Body of pancreas (tissue), 4 donors: ENCODE results near the gene SLC18A2. TPM values are rescaled to one million over a fixed set of nuclear protein-coding genes. Genes with fewer than 3 reads are reported as not detected.

ENCODE experiments used
- ATAC-seq: fragments of 150-250 bp; one replicate; pipeline ENCODE4 v1.9.1; 2016
- DNase-seq, 4 donors: peaks; one replicate each; pipeline ENCODE4 v3.0.0-alpha.2; 2019
- H3K27ac ChIP-seq, 4 donors: fragments of 200-600 bp; sonication (generic); 1 replicate in 3 of 4; 2 replicates in 1 of 4; pipeline versions ENCODE4 v1.5.1 to v1.6.1; 2016 to 2019; ENCODE audit warnings: mild to moderate bottlenecking in 1 of 4, mixed read lengths in 1 of 4, moderate library complexity in 1 of 4
- H3K27me3 ChIP-seq, 2 donors: fragments of 200-600 bp; sonication (generic); one replicate each; pipeline ENCODE4 v1.6.0; 2016; ENCODE audit warnings: mild to moderate bottlenecking in 1 of 2
- H3K36me3 ChIP-seq, 2 donors: fragments of 200-600 bp; sonication (generic); replicated peaks in 1 of 2; 2 replicates each; pipeline ENCODE4 v1.5.1; 2016; ENCODE audit warnings: low read depth in 2 of 2; ENCODE audit not compliant: insufficient read depth in 1 of 2
- H3K4me1 ChIP-seq: fragments of 200-600 bp; sonication (generic); one replicate; pipeline ENCODE4 v1.6.0; 2016
- H3K4me3 ChIP-seq, 2 donors: fragments of 200-600 bp; sonication (generic); 1 replicate in 1 of 2; 2 replicates in 1 of 2; pipeline ENCODE4 v1.5.1; 2016 to 2019
- H3K9me3 ChIP-seq, 3 donors: fragments of 200-600 bp; sonication (generic); 1 replicate in 2 of 3; 2 replicates in 1 of 3; pipeline ENCODE4 v1.5.1; 2016
- POLR2A ChIP-seq, 3 donors: fragments of 450-650 bp; IDR thresholded peaks; one replicate each; pipeline ENCODE4 v1.6.1; 2016; ENCODE audit warnings: antibody characterized with exemption in 3 of 3, mild to moderate bottlenecking in 2 of 3
- WGBS, 2 donors: methylation state at CpG; one replicate each; pipeline ENCODE4 v1.1.5; 2017; 5-methylcytosine and 5-hydroxymethylcytosine counted together
- intact Hi-C: fragments of 100-400 bp; cut with DNase I; formaldehyde crosslinking; loops from one replicate; pipeline ENCODE4 v1.15.1; 2023
- total RNA-seq, 2 donors: library from RNA; depleted of rRNA; stranded (reverse); fragments of >200 nt; gene quantifications; one replicate each; pipeline ENCODE4 v1.1.0, GENCODE V29; 2016
- TF ChIP-seq, protein P1 (sequence below), 7 experiments: fragments of 450-650 bp in 4 of 7; fragments of 200-600 bp in 3 of 7; sonication (generic) in 3 of 7; IDR thresholded peaks; one replicate each; pipeline ENCODE4 v1.5.1; 2016 to 2019; ENCODE audit warnings: antibody characterized with exemption in 7 of 7

SLC18A2 gene
- total RNA-seq, 2 donors from 2014 or later = 1.6 to 2.3 TPM

GRCh38 chr10:117320050-117320665 is 79.2 kb downstream of the SLC18A2 start:
- peak in 1 of 4 donors; percentile 13 for DNase-seq
- peaks cover 16% of the 10 kb centered on the region for H3K4me1 ChIP-seq
- no peak overlapping the region for H3K27ac ChIP-seq
- no peak for ATAC-seq
- 41 to 55% methylated on average over 1 of the region's 1 CpG for WGBS, 2 donors
- no peaks in the 10 kb centered on the region for H3K27me3 ChIP-seq
- peaks cover 0 to 1% of the 10 kb centered on the region in 2 donors for H3K36me3 ChIP-seq
- no peaks in the 10 kb centered on the region for H3K9me3 ChIP-seq
- intact Hi-C loops = no loop called here
- no peak overlapping the region for H3K4me3 ChIP-seq
- no peak for TF ChIP-seq POLR2A (IDR thresholded peaks at IDR 0.05)
- TF ChIP-seq, protein P1, sequence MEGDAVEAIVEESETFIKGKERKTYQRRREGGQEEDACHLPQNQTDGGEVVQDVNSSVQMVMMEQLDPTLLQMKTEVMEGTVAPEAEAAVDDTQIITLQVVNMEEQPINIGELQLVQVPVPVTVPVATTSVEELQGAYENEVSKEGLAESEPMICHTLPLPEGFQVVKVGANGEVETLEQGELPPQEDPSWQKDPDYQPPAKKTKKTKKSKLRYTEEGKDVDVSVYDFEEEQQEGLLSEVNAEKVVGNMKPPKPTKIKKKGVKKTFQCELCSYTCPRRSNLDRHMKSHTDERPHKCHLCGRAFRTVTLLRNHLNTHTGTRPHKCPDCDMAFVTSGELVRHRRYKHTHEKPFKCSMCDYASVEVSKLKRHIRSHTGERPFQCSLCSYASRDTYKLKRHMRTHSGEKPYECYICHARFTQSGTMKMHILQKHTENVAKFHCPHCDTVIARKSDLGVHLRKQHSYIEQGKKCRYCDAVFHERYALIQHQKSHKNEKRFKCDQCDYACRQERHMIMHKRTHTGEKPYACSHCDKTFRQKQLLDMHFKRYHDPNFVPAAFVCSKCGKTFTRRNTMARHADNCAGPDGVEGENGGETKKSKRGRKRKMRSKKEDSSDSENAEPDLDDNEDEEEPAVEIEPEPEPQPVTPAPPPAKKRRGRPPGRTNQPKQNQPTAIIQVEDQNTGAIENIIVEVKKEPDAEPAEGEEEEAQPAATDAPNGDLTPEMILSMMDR (IDR thresholded peaks at IDR 0.05) = peak; percentile 18 to 62 (median 53)

GRCh38 chr10:117322260-117322659 is 81.3 kb downstream of the SLC18A2 start:
- no peak for DNase-seq
- TF ChIP-seq, protein P1 (IDR thresholded peaks at IDR 0.05) = no peak
- no peak for TF ChIP-seq POLR2A (IDR thresholded peaks at IDR 0.05)
- Histone ChIP-seq H3K4me3 (no peak overlapping the region), H3K27me3 (no peaks in the 10 kb centered on the region), H3K27ac (no peak overlapping the region), H3K4me1 (peaks cover 21% of the 10 kb centered on the region), H3K9me3 (no peaks in the 10 kb centered on the region), H3K36me3 (peaks cover 0 to 1% of the 10 kb centered on the region in 2 donors)
- intact Hi-C loops = no loop called here
- ATAC-seq = no peak
- 69 to 74% methylated on average over 4 of the region's 4 CpGs for WGBS, 2 donors

GRCh38 chr10:117324367-117324766 is 83.5 kb downstream of the SLC18A2 start:
- ATAC-seq (no peak), DNase-seq (no peak)
- Histone ChIP-seq H3K36me3 (no peaks in the 10 kb centered on the region), H3K4me3 (no peak overlapping the region), H3K27me3 (no peaks in the 10 kb centered on the region), H3K9me3 (no peaks in the 10 kb centered on the region), H3K4me1 (peaks cover 18% of the 10 kb centered on the region), H3K27ac (no peak overlapping the region)
- intact Hi-C loops = no loop called here
- no peak for TF ChIP-seq POLR2A (IDR thresholded peaks at IDR 0.05)
- TF ChIP-seq, protein P1 (IDR thresholded peaks at IDR 0.05) = no peak
- 94 to 98% methylated on average over 2 of the region's 2 CpGs for WGBS, 2 donors

- no peak overlapping the region for H3K27ac ChIP-seq
- TF ChIP-seq, protein P1 (IDR thresholded peaks at IDR 0.05) = no peak
- no peak for TF ChIP-seq POLR2A (IDR thresholded peaks at IDR 0.05)
- DNase-seq = no peak
- H3K4me1 ChIP-seq = peaks cover 14% of the 10 kb centered on the region
- no peaks in the 10 kb centered on the region for H3K9me3 ChIP-seq
- ATAC-seq = no peak
- no peaks in the 10 kb centered on the region for H3K36me3 ChIP-seq
- no peaks in the 10 kb centered on the region for H3K27me3 ChIP-seq
- intact Hi-C loops = no loop called here
- H3K4me3 ChIP-seq = no peak overlapping the region
Observed at GRCh38 chr10:117327262-117327661, 86.3 kb downstream of the SLC18A2 start.

Other genes with a start within 250 kb of the SLC18A2 start
- gene SHTN1, start 235.9 kb upstream of the SLC18A2 start, total RNA-seq = 10 to 100 TPM; 24.7 to 37.1 TPM
- not detected for gene VAX1, start 102.8 kb upstream of the SLC18A2 start, total RNA-seq
- gene KCNK18, start 43.6 kb upstream of the SLC18A2 start, total RNA-seq = not detected
- 10 to 100 TPM; 34.3 to 36.8 TPM for gene PDZD8, start 134.3 kb downstream of the SLC18A2 start, total RNA-seq